Peyer's patch (tissue), 4 donors: ENCODE results near the gene POLR2L. TPM values are rescaled to one million over a fixed set of nuclear protein-coding genes. Genes with fewer than 3 reads are reported as not detected.

Experiments
- DNase-seq, 3 donors: peaks; one replicate each; pipeline ENCODE4 v3.0.0-alpha.2; 2017 to 2019
- H3K27ac ChIP-seq, 4 donors: fragments of 200-600 bp; sonication (generic); one replicate each; pipeline ENCODE4 v1.5.1; 2016 to 2019
- H3K27me3 ChIP-seq, 2 donors: fragments of 200-600 bp; sonication (generic); one replicate each; pipeline ENCODE4 v1.5.1; 2019
- H3K36me3 ChIP-seq, 3 donors: fragments of 200-600 bp; sonication (generic); one replicate each; pipeline ENCODE4 v1.5.1; 2016 to 2019
- H3K4me1 ChIP-seq, 4 donors: fragments of 200-600 bp; sonication (generic); one replicate each; pipeline ENCODE4 v1.5.1; 2016 to 2019
- H3K4me3 ChIP-seq, 4 donors: fragments of 200-600 bp; sonication (generic); 1 replicate in 3 of 4; 2 replicates in 1 of 4; pipeline ENCODE4 v1.5.1; 2016 to 2019; ENCODE audit warnings: mild to moderate bottlenecking in 1 of 4
- H3K9me3 ChIP-seq, 4 donors: fragments of 200-600 bp; sonication (generic); one replicate each; pipeline ENCODE4 v1.5.1; 2016 to 2019; ENCODE audit warnings: mild to moderate bottlenecking in 1 of 4
- POLR2A ChIP-seq, 2 donors: fragments of 450-650 bp; IDR thresholded peaks; one replicate each; pipeline ENCODE4 v1.5.1; 2017; ENCODE audit warnings: antibody characterized with exemption in 2 of 2, mild to moderate bottlenecking in 2 of 2, moderate library complexity in 2 of 2
- total RNA-seq, 4 donors: library from RNA; depleted of rRNA; stranded (reverse); fragments of >200 nt; gene quantifications; one replicate each; pipeline ENCODE4 v1.1.0, GENCODE V29; 2016
- TF ChIP-seq, protein P1 (sequence below), 6 experiments: fragments of 450-650 bp in 4 of 6; fragments of 200-600 bp in 2 of 6; sonication (generic) in 1 of 6; IDR thresholded peaks; one replicate each; pipeline ENCODE4 v1.5.1; 2017 to 2019; ENCODE audit warnings: antibody characterized with exemption in 6 of 6, mild to moderate bottlenecking in 3 of 6, moderate library complexity in 1 of 6

The POLR2L gene
- total RNA-seq, 4 donors from 2014 or later, result 37.8 to 67.1 (median 44.8) TPM

DNA sequence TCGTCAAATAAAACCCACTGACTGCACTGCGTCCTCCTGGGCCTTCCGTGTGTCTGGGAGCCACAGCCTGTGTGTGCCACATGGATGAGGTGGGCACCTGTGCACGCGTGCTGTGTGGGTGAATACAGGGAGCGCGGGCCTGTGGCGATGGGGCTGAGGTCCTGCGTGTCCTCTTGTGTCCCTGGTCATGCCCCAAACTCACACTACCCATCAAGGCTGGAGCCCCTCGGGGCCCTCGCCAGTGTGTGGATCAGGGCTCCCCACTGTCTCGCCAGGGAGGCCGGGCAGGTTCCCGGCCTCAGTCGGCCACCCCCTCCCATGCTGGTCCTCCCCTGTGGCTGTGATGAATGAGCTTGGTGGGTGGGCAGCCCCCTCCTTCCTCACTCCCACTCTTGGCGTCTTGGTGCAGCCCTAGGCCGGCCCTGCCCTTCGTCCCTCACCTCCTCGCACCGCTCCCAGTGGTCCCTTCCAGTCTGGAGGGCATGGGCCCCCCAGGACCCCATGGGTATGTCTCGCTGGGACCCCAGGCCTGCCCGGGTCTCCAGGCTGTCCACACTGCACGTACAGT, 10.3 kb downstream of the POLR2L start:
- H3K4me3 ChIP-seq, result peak overlapping the region; percentile 54 to 90 (median 64)
- no peak for TF ChIP-seq POLR2A (IDR thresholded peaks at IDR 0.05)
- TF ChIP-seq, protein P1, sequence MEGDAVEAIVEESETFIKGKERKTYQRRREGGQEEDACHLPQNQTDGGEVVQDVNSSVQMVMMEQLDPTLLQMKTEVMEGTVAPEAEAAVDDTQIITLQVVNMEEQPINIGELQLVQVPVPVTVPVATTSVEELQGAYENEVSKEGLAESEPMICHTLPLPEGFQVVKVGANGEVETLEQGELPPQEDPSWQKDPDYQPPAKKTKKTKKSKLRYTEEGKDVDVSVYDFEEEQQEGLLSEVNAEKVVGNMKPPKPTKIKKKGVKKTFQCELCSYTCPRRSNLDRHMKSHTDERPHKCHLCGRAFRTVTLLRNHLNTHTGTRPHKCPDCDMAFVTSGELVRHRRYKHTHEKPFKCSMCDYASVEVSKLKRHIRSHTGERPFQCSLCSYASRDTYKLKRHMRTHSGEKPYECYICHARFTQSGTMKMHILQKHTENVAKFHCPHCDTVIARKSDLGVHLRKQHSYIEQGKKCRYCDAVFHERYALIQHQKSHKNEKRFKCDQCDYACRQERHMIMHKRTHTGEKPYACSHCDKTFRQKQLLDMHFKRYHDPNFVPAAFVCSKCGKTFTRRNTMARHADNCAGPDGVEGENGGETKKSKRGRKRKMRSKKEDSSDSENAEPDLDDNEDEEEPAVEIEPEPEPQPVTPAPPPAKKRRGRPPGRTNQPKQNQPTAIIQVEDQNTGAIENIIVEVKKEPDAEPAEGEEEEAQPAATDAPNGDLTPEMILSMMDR (IDR thresholded peaks at IDR 0.05), result no peak
- no peak for DNase-seq
- peaks cover 0 to 8% (median 0%) of the 10 kb centered on the region in 3 donors for H3K36me3 ChIP-seq
- peaks cover 16 to 75% (median 38%) of the 10 kb centered on the region in 4 donors for H3K4me1 ChIP-seq
- H3K27ac ChIP-seq, result peak overlapping the region in 3 of 4 donors; percentile 74 to 94 (median 92)
- peaks cover 0 to 20% of the 10 kb centered on the region in 2 donors for H3K27me3 ChIP-seq
- no peaks in the 10 kb centered on the region for H3K9me3 ChIP-seq

DNA sequence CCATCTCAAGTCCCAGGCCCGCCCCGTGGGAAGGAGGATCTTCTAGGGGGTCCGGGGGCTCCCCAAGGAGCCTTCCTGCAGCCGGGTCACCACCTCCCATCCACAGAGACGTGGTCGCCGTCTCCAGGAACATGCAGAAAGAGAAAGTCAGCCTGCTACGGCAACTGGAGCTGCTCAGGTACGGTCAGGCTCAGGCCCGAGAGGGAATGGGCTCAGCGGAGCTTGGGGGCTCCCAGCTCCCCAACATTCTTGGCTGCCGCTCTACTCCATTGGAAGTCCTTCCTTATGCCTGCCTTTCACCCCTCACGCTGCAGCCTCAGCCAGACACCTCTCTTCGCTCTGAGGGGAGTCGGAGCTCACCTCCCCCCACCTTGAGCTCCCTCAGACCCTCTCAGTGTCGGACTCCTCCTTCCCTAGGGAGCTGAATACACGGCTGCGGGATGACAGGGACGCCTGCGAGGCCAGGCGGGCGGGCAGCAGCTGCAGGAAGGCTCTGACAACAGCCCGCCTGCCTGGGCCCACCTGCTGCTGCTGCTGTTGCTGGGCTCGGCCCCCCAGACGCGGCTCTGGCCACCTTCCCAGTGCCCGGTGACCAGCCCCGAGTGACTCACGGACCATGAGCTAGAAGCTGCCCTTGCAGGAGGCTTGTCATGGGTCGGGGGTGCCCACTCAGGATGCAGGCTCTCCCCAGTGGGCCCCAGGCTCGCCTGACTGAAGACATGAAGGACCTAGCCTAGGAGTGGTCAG, 11.0 kb downstream of the POLR2L start:
- Histone ChIP-seq H3K27me3 (peaks cover 0 to 20% of the 10 kb centered on the region in 2 donors), H3K4me3 (peak overlapping the region in 2 of 4 donors; percentile 39 to 49), H3K27ac (peak overlapping the region in 1 of 4 donors; percentile 85), H3K36me3 (peaks cover 0 to under 1% (median 0%) of the 10 kb centered on the region in 3 donors), H3K9me3 (no peaks in the 10 kb centered on the region), H3K4me1 (peaks cover 17 to 82% (median 40%) of the 10 kb centered on the region in 4 donors)
- DNase-seq, result no peak
- no peak for TF ChIP-seq POLR2A (IDR thresholded peaks at IDR 0.05)
- TF ChIP-seq, protein P1 (IDR thresholded peaks at IDR 0.05), result no peak

DNA sequence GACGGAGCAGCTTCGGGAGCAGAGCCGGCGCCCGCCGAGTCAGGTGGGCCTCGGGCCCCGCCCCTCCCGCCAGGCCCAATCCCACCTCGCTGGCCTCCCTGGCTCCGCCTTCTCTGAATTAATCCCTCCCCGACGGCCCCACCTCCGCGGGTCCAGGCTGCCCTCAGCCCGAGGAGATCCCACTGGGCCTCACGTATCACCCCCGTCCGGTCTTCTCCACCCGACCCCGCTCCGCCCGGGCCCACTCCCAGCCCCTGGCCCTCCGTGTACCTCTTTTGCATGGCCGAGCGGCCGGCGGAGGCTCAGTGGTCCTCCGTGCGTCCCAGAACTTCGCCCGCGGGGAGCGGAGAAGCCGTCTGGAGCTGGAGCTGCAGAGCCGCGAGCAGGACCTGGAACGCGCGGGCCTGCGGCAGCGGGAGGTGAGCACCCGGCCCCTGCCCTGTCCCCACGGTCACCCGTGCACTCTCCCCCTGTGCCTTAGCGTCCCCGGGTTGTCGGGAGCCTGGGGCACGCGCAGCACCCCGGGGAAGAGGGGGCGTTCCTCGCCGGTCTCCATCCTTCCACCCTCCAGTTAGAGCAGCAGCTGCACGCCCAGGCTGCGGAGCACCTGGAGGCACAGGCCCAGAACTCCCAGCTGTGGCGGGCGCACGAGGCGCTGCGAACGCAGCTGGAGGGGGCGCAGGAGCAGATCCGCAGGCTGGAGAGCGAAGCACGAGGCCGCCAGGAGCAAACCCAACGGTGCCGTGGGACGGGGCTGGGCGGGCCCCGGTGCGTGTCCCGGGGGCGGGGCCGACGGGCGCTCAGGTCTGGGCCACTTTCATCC, 11.8 kb downstream of the POLR2L start:
- peak overlapping the region; percentile 11 to 85 (median 53) for H3K27ac ChIP-seq
- no peak for TF ChIP-seq POLR2A (IDR thresholded peaks at IDR 0.05)
- TF ChIP-seq, protein P1 (IDR thresholded peaks at IDR 0.05), result no peak
- H3K9me3 ChIP-seq, result no peaks in the 10 kb centered on the region
- H3K4me1 ChIP-seq, result peaks cover 23 to 90% (median 42%) of the 10 kb centered on the region in 4 donors
- peaks cover 0 to 2% (median 0%) of the 10 kb centered on the region in 3 donors for H3K36me3 ChIP-seq
- H3K4me3 ChIP-seq, result peak overlapping the region; percentile 33 to 49 (median 41)
- H3K27me3 ChIP-seq, result peaks cover 0 to 20% of the 10 kb centered on the region in 2 donors
- DNase-seq, result peak; percentile 79 to 91 (median 84)

DNA sequence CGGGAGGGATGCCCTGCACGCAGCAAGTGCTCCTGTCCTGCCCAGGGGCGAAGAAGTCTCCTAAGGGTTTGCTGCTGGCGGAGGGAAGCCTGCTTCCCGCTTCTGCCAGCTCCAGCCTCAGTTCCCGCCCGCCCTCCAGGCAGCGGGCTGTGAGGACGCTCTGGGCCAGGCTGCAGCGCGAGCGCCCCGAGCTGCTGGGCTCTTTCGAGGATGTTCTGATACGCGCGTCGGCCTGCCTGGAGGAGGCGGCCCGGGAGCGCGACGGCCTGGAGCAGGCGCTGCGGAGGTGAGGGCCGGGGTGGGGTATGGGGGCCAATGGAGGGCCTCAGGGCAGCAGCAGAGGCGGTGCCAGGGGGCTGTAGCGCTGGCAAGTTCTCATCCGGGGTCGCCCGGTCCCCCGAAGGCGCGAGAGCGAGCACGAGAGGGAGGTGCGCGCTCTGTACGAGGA, 12.5 kb downstream of the POLR2L start:
- no peaks in the 10 kb centered on the region for H3K9me3 ChIP-seq
- DNase-seq, result no peak
- H3K27ac ChIP-seq, result peak overlapping the region; percentile 11 to 85 (median 53)
- peaks cover 0 to 8% (median 0%) of the 10 kb centered on the region in 3 donors for H3K36me3 ChIP-seq
- peaks cover 0 to 20% of the 10 kb centered on the region in 2 donors for H3K27me3 ChIP-seq
- TF ChIP-seq, protein P1 (IDR thresholded peaks at IDR 0.05), result no peak
- peak in 1 of 2 donors; percentile 41 for TF ChIP-seq POLR2A (IDR thresholded peaks at IDR 0.05)
- peak overlapping the region; percentile 33 to 49 (median 41) for H3K4me3 ChIP-seq
- peaks cover 23 to 92% (median 42%) of the 10 kb centered on the region in 4 donors for H3K4me1 ChIP-seq
